HepG2 (cell line): Measurements from ENCODE around the gene PRXL2A. TPM values are rescaled to one million over a fixed set of nuclear protein-coding genes. Genes with fewer than 3 reads are reported as not detected.

Experiments
- CEBPG ChIP-seq: IDR thresholded peaks from 2 replicates; pipeline ENCODE4 v1.6.1; 2016
- ELF3 ChIP-seq: IDR thresholded peaks from 2 replicates; pipeline ENCODE4 v1.6.1; 2016; ENCODE audit warnings: missing genetic modification reagents, missing compliant biosample characterization
- HNF4A ChIP-seq: sonication (generic); formaldehyde crosslinking; IDR thresholded peaks from 2 replicates; pipeline ENCODE4 v1.4.0; 2020; ENCODE audit warnings: missing genetic modification reagents
- JUN ChIP-seq: sonication (generic); formaldehyde crosslinking; IDR thresholded peaks from 2 replicates; pipeline ENCODE4 v1.4.0; 2020; ENCODE audit warnings: mild to moderate bottlenecking, missing genetic modification reagents
- SATB2 ChIP-seq: sonication (generic); formaldehyde crosslinking; IDR thresholded peaks from 2 replicates; pipeline ENCODE4 v1.5.0; 2020; ENCODE audit warnings: missing genetic modification reagents
- TEAD3 ChIP-seq: optimal IDR thresholded peaks from 2 replicates; pipeline ENCODE3; 2016; ENCODE audit warnings: borderline replicate concordance
- ZBTB38 ChIP-seq: sonication (generic); formaldehyde crosslinking; IDR thresholded peaks from 2 replicates; pipeline ENCODE4 v1.5.1; 2020; ENCODE audit warnings: mild to moderate bottlenecking, missing genetic modification reagents
- ZFX ChIP-seq: sonication (generic); formaldehyde crosslinking; IDR thresholded peaks from 2 replicates; pipeline ENCODE4 v1.4.0; 2020; ENCODE audit warnings: mild to moderate bottlenecking, low read depth, missing genetic modification reagents, moderate library complexity
- ZFY ChIP-seq: sonication (generic); formaldehyde crosslinking; IDR thresholded peaks from 2 replicates; pipeline ENCODE4 v1.4.0; 2020; ENCODE audit warnings: missing genetic modification reagents
- ZFYVE20 ChIP-seq: sonication (generic); formaldehyde crosslinking; IDR thresholded peaks from 2 replicates; pipeline ENCODE4 v1.8.0; 2023; ENCODE audit warnings: low read depth, mild to moderate bottlenecking, moderate library complexity, missing genetic modification reagents, borderline replicate concordance
- ZNF768 ChIP-seq: sonication (generic); formaldehyde crosslinking; IDR thresholded peaks from 2 replicates; pipeline ENCODE4 v1.4.0; 2020; ENCODE audit warnings: missing genetic modification reagents
- polyA plus RNA-seq, 8 experiments: library from polyadenylated mRNA; depleted of rRNA in 3 of 8; stranded (reverse) in 7 of 8; unstranded in 1 of 8; fragments of >200 nt; fragmentation: Illumina TruSeq in 4 of 8; extraction: Trizol in 4 of 8; gene quantifications; 2 replicates each; pipeline versions ENCODE4 v1.2.1 to v1.2.3, GENCODE V29; 2011 to 2016; ENCODE audit warnings: low read depth in 4 of 8, missing spikeins in 1 of 8, mixed read lengths in 1 of 8; ENCODE audit not compliant: insufficient read depth in 1 of 8
- total RNA-seq, 5 experiments: library from RNA; depleted of rRNA; stranded (reverse); fragments of >200 nt; fragmentation: Illumina TruSeq; extraction: Trizol; gene quantifications; 2 replicates each; pipeline ENCODE4 v1.2.3, GENCODE V29; 2016; ENCODE audit warnings: low read depth in 1 of 5
- TF ChIP-seq, protein P1 (sequence below): sonication (generic); formaldehyde crosslinking; IDR thresholded peaks from 2 replicates; pipeline ENCODE4 v1.4.0; 2020; ENCODE audit warnings: mild to moderate bottlenecking, missing genetic modification reagents, borderline replicate concordance
- TF ChIP-seq, protein P2 (sequence below): sonication (generic); IDR thresholded peaks from 2 replicates; pipeline ENCODE4 v1.6.1; 2016; ENCODE audit warnings: low read depth, borderline replicate concordance
- TF ChIP-seq, protein P3 (sequence below): sonication (generic); formaldehyde crosslinking; IDR thresholded peaks from 2 replicates; pipeline ENCODE4 v1.5.1; 2020; ENCODE audit warnings: mild to moderate bottlenecking, missing genetic modification reagents, moderate library complexity
- TF ChIP-seq, protein P4 (sequence below): IDR thresholded peaks from 2 replicates; pipeline ENCODE4 v1.6.1; 2016; ENCODE audit warnings: low read depth, control low read depth
- TF ChIP-seq, protein P5 (sequence below), 2 experiments: sonication (generic) in 1 of 2; formaldehyde crosslinking in 1 of 2; IDR thresholded peaks; 2 replicates each; pipeline versions ENCODE4 v1.4.0 to v1.6.1; 2018 to 2020; ENCODE audit warnings: missing genetic modification reagents in 2 of 2, borderline replicate concordance in 1 of 2, low read depth in 1 of 2, mild to moderate bottlenecking in 1 of 2, missing biosample characterization in 1 of 2

The PRXL2A gene
- total and polyA plus RNA-seq, 2 of the 13 experiments (the other 11 are each of a cell fraction or from before 2014, with no cell fraction given), result 43.9 to 79.9 TPM

DNA sequence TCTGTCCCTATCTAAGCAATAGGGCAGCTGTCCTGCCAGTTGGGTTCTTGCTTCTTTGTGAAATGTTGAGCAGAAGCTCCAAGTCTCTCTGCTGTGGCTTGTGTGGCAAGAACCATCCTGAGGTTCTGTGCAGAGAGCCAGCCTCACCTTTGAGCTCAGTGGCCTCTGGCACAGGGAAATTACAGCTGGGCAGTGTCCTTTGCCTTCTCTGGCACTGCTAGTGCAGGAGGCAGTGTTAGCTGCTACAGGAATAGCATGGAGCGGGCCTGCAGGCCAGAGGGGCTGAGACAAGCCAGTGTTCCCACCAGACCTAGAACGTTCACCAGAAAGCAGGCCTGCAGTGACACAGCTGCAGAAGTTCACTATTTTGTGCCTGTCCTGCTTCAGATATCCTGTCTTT, 1.8 kb downstream of the PRXL2A start (continued):
- TF ChIP-seq, protein P1, sequence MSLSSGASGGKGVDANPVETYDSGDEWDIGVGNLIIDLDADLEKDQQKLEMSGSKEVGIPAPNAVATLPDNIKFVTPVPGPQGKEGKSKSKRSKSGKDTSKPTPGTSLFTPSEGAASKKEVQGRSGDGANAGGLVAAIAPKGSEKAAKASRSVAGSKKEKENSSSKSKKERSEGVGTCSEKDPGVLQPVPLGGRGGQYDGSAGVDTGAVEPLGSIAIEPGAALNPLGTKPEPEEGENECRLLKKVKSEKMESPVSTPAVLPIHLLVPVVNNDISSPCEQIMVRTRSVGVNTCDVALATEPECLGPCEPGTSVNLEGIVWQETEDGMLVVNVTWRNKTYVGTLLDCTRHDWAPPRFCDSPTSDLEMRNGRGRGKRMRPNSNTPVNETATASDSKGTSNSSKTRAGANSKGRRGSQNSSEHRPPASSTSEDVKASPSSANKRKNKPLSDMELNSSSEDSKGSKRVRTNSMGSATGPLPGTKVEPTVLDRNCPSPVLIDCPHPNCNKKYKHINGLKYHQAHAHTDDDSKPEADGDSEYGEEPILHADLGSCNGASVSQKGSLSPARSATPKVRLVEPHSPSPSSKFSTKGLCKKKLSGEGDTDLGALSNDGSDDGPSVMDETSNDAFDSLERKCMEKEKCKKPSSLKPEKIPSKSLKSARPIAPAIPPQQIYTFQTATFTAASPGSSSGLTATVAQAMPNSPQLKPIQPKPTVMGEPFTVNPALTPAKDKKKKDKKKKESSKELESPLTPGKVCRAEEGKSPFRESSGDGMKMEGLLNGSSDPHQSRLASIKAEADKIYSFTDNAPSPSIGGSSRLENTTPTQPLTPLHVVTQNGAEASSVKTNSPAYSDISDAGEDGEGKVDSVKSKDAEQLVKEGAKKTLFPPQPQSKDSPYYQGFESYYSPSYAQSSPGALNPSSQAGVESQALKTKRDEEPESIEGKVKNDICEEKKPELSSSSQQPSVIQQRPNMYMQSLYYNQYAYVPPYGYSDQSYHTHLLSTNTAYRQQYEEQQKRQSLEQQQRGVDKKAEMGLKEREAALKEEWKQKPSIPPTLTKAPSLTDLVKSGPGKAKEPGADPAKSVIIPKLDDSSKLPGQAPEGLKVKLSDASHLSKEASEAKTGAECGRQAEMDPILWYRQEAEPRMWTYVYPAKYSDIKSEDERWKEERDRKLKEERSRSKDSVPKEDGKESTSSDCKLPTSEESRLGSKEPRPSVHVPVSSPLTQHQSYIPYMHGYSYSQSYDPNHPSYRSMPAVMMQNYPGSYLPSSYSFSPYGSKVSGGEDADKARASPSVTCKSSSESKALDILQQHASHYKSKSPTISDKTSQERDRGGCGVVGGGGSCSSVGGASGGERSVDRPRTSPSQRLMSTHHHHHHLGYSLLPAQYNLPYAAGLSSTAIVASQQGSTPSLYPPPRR (CRISPR knock-in tag), result 0 out of 2 replicates have a peak, but pooled peaks have one; percentile 29
- TF ChIP-seq HNF4A (CRISPR knock-in tag), result peak; percentile 77
- 0 out of 2 replicates have a peak, but pooled peaks have one; percentile 4 for TF ChIP-seq CEBPG (CRISPR knock-in tag)
- TF ChIP-seq SATB2 (CRISPR knock-in tag), result no peak
- TF ChIP-seq ELF3, result 0 out of 2 replicates have a peak, but pooled peaks have one; percentile 8
- peak; percentile 13 for TF ChIP-seq TEAD3 (CRISPR knock-in tag)
- 0 out of 2 replicates have a peak, but pooled peaks have one; percentile 48 for TF ChIP-seq ZBTB38
- 0 out of 2 replicates have a peak, but pooled peaks have one; percentile 26 for TF ChIP-seq ZFY
- TF ChIP-seq, protein P2, sequence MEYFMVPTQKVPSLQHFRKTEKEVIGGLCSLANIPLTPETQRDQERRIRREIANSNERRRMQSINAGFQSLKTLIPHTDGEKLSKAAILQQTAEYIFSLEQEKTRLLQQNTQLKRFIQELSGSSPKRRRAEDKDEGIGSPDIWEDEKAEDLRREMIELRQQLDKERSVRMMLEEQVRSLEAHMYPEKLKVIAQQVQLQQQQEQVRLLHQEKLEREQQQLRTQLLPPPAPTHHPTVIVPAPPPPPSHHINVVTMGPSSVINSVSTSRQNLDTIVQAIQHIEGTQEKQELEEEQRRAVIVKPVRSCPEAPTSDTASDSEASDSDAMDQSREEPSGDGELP, result peak; percentile 19; the same call in 1 of the 2 replicates
- TF ChIP-seq ZFX, result peak; percentile 47
- no peak for TF ChIP-seq ZFYVE20 (CRISPR knock-in tag)
- TF ChIP-seq, protein P3, sequence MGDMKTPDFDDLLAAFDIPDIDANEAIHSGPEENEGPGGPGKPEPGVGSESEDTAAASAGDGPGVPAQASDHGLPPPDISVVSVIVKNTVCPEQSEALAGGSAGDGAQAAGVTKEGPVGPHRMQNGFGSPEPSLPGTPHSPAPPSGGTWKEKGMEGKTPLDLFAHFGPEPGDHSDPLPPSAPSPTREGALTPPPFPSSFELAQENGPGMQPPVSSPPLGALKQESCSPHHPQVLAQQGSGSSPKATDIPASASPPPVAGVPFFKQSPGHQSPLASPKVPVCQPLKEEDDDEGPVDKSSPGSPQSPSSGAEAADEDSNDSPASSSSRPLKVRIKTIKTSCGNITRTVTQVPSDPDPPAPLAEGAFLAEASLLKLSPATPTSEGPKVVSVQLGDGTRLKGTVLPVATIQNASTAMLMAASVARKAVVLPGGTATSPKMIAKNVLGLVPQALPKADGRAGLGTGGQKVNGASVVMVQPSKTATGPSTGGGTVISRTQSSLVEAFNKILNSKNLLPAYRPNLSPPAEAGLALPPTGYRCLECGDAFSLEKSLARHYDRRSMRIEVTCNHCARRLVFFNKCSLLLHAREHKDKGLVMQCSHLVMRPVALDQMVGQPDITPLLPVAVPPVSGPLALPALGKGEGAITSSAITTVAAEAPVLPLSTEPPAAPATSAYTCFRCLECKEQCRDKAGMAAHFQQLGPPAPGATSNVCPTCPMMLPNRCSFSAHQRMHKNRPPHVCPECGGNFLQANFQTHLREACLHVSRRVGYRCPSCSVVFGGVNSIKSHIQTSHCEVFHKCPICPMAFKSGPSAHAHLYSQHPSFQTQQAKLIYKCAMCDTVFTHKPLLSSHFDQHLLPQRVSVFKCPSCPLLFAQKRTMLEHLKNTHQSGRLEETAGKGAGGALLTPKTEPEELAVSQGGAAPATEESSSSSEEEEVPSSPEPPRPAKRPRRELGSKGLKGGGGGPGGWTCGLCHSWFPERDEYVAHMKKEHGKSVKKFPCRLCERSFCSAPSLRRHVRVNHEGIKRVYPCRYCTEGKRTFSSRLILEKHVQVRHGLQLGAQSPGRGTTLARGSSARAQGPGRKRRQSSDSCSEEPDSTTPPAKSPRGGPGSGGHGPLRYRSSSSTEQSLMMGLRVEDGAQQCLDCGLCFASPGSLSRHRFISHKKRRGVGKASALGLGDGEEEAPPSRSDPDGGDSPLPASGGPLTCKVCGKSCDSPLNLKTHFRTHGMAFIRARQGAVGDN (CRISPR knock-in tag), result peak; percentile 55; the same call in 1 of the 2 replicates
- no peak for TF ChIP-seq JUN (CRISPR knock-in tag)
- 0 out of 2 replicates have a peak, but pooled peaks have one; percentile 14 for TF ChIP-seq ZNF768 (CRISPR knock-in tag)
- TF ChIP-seq, protein P4, sequence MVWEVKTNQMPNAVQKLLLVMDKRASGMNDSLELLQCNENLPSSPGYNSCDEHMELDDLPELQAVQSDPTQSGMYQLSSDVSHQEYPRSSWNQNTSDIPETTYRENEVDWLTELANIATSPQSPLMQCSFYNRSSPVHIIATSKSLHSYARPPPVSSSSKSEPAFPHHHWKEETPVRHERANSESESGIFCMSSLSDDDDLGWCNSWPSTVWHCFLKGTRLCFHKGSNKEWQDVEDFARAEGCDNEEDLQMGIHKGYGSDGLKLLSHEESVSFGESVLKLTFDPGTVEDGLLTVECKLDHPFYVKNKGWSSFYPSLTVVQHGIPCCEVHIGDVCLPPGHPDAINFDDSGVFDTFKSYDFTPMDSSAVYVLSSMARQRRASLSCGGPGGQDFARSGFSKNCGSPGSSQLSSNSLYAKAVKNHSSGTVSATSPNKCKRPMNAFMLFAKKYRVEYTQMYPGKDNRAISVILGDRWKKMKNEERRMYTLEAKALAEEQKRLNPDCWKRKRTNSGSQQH (CRISPR knock-in tag), result no peak
- TF ChIP-seq, protein P5, sequence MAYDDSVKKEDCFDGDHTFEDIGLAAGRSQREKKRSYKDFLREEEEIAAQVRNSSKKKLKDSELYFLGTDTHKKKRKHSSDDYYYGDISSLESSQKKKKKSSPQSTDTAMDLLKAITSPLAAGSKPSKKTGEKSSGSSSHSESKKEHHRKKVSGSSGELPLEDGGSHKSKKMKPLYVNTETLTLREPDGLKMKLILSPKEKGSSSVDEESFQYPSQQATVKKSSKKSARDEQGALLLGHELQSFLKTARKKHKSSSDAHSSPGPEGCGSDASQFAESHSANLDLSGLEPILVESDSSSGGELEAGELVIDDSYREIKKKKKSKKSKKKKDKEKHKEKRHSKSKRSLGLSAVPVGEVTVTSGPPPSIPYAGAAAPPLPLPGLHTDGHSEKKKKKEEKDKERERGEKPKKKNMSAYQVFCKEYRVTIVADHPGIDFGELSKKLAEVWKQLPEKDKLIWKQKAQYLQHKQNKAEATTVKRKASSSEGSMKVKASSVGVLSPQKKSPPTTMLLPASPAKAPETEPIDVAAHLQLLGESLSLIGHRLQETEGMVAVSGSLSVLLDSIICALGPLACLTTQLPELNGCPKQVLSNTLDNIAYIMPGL (CRISPR knock-in tag; IDR thresholded peaks at IDR 0.05; ENCODE audit: borderline replicate concordance in 1 of 2, low read depth in 1 of 2), result 0 out of 4 replicates have a peak, but pooled peaks of 1 of the 2 experiments have one; percentile 19
